ENCODE data around the gene REEP1.
"Not testable (repeated sequence)": the region's sequence is repeated elsewhere in the genome, so short reads cannot be mapped to it uniquely, and the experiment has no call there.

- not testable (repeated sequence) for TF ChIP-seq EZH2 (IDR thresholded peaks at IDR 0.05; ENCODE audit: insufficient read depth, poor library complexity, severe bottlenecking); EZH2phosphoT487 (IDR thresholded peaks at IDR 0.05; ENCODE audit: insufficient read depth, low read depth)
Observed at GRCh38 chr2:86345783-86346370, 8.5 kb upstream of the REEP1 start.
